ENCODE results near the gene RPL36AL. TPM values are rescaled to one million over a fixed set of nuclear protein-coding genes. Genes with fewer than 3 reads are reported as not detected.
"Not testable (repeated sequence)": the region's sequence is repeated elsewhere in the genome, so short reads cannot be mapped to it uniquely, and the experiment has no call there.

Gene RPL36AL
- total and polyA plus RNA-seq, 2 of the 4 experiments (the other 2 are of a cell fraction): 129 to 313 TPM

- TF ChIP-seq FOS (IDR thresholded peaks at IDR 0.05; ENCODE audit: low read depth, low read length) (no peak), MAZ (IDR thresholded peaks at IDR 0.05; ENCODE audit: borderline replicate concordance, low read depth, low read length) (peak; percentile 38; the same call in 1 of the 2 replicates), MAFK (IDR thresholded peaks at IDR 0.05; ENCODE audit: low read depth, low read length) (no peak), BHLHE40 (IDR thresholded peaks at IDR 0.05; ENCODE audit: low read depth, low read length) (no peak; the same call in 1 of the 2 replicates), POLR2A (IDR thresholded peaks at IDR 0.05; ENCODE audit: low read depth, low read length) (peak; percentile 93), MXI1 (IDR thresholded peaks at IDR 0.05; ENCODE audit: borderline replicate concordance, low read depth, low read length) (peak; percentile 69; the same call in 1 of the 2 replicates), CHD1 (IDR thresholded peaks at IDR 0.05; ENCODE audit: low read depth, low read length) (peak; percentile 63; the same call in 1 of the 2 replicates), RFX5 (IDR thresholded peaks at IDR 0.05; ENCODE audit: low read depth, low read length) (no peak)
Observed at GRCh38 chr14:49585803-49586672, 34.4 kb downstream of the RPL36AL start, which contains the start of gene RPS29 (continued).

- Histone ChIP-seq H3K14ac (replicated peaks; ENCODE audit: low read depth, low read length) (peak overlapping the region; percentile 37; the same call in 1 of the 2 replicates), H4K20me1 (ENCODE audit: insufficient read depth, low read length) (peaks cover 52% of the 10 kb centered on the region), H4K8ac (ENCODE audit: low read depth in 2 of 2, low read length in 2 of 2) (peak overlapping the region; percentile 55 to 88; a peak in 3 of 4 replicates), H3K4me2 (ENCODE audit: low read depth, low read length) (peak overlapping the region; percentile 91), H3K9ac (ENCODE audit: low read depth, low read length) (peak overlapping the region; percentile 95), H3K56ac (ENCODE audit: extremely low read depth, insufficient read depth, low read length) (peak overlapping the region; percentile 85), H2BK5ac (ENCODE audit: low read depth, low read length, poor library complexity, severe bottlenecking) (peak overlapping the region; percentile 85), H2AK5ac (ENCODE audit: low read depth, low read length) (peak overlapping the region; percentile 84; the same call in 1 of the 2 replicates), H3K4ac (ENCODE audit: low read depth, low read length) (peak overlapping the region; percentile 18; the same call in 1 of the 2 replicates), H3K36me3 (ENCODE audit: control insufficient read depth, insufficient read depth, low read length) (peaks cover 17% of the 10 kb centered on the region), H3K23ac (ENCODE audit: low read depth, low read length) (0 out of 2 replicates have a peak overlapping the region, but pooled peaks have one; percentile 94), H3K27ac (ENCODE audit: insufficient read depth, low read length) (peak overlapping the region; percentile 50; the same call in 1 of the 2 replicates), H3K9me1 (ENCODE audit: insufficient read depth, low read length) (peaks cover 14% of the 10 kb centered on the region), H3K4me3 (ENCODE audit: insufficient read depth, low read depth, low read length) (peak overlapping the region; percentile 86), H3K79me1 (ENCODE audit: low read depth in 1 of 2, low read length in 2 of 2) (peaks cover 21 to 54% of the 10 kb centered on the region in 2 experiments)
- dilution Hi-C loops (cut with HindIII; ENCODE audit: low sequenced_read_pairs, unreplicated experiment); ATAC-seq (ENCODE audit: low read depth); H2BK20ac ChIP-seq (ENCODE audit: low read depth, low read length); H2BK15ac ChIP-seq (ENCODE audit: low read depth, low read length); in situ Hi-C loops (cut with MboI; ENCODE audit: low sequenced_read_pairs); DNase-seq; H3K4me1 ChIP-seq (ENCODE audit: control insufficient read depth, insufficient read depth, low read length); H4K5ac ChIP-seq (ENCODE audit: low read depth, low read length); BruUV-seq (replicated peaks); H3K9me3 ChIP-seq (ENCODE audit: control insufficient read depth, insufficient read depth, low read length); H3K18ac ChIP-seq (ENCODE audit: low read depth, low read length); H4K91ac ChIP-seq (ENCODE audit: insufficient read depth, low read depth, low read length); H2AK9ac ChIP-seq (replicated peaks; ENCODE audit: low read depth, low read length, poor library complexity); H2AFZ ChIP-seq (replicated peaks; ENCODE audit: low read length, poor library complexity); H3K27me3 ChIP-seq (ENCODE audit: control insufficient read depth, insufficient read depth, low read length); H2BK120ac ChIP-seq (ENCODE audit: low read depth, low read length); intact Hi-C loops (cut with micrococcal nuclease): not testable (repeated sequence)
- WGBS, 2 experiments (ENCODE audit: extremely low coverage in 2 of 2, insufficient read length in 1 of 2): 27% methylated on average over 8 of the region's 32 CpGs; no CpG with 5 or more reads in 1 of the 2 experiments
- CTCF ChIA-PET: interaction anchor here (0.7 kb wide), 1 partner anchor 8 kb away, joined by 3 read pairs; no protein-coding TSS in a partner anchor
- POLR2A ChIA-PET (ENCODE audit: unreplicated experiment): interaction anchor here (0.5 to 0.7 kb wide), 2 partner anchors 10 to 16 kb away, joined by 3 to 9 read pairs; no protein-coding TSS in a partner anchor
Observed at GRCh38 chr14:49584981-49585640, 35.3 kb downstream of the RPL36AL start.
